GM12873 (cell line): ENCODE measurements around the gene GOLPH3.

Source experiments
- TF ChIP-seq, protein P1 (sequence below): IDR thresholded peaks from 2 replicates; pipeline ENCODE4 v1.5.1; 2012; ENCODE audit warnings: low read depth, mild to moderate bottlenecking, moderate library complexity, low read length, control low read depth; ENCODE audit not compliant: insufficient read depth; ENCODE audit errors: missing control alignments

Gene GOLPH3

DNA sequence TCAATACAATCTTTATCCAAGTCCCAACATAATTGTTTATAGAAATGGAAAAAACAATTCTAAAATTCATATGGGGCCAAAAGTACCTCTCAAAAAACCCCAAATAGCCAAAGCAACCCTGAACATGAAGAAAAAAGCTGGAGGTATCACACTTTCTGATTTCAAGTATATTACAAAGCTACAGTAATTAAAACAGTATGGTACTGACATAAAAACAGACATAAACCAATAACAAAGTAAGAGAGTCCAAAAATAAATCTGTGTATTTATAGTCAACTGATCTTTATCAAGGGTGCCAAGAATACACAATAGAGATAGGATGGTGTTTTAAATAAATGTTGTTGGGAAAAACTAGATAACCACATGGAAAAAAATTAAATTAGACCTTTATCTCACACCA is 13.6 kb upstream of the GOLPH3 start:
- TF ChIP-seq, protein P1, sequence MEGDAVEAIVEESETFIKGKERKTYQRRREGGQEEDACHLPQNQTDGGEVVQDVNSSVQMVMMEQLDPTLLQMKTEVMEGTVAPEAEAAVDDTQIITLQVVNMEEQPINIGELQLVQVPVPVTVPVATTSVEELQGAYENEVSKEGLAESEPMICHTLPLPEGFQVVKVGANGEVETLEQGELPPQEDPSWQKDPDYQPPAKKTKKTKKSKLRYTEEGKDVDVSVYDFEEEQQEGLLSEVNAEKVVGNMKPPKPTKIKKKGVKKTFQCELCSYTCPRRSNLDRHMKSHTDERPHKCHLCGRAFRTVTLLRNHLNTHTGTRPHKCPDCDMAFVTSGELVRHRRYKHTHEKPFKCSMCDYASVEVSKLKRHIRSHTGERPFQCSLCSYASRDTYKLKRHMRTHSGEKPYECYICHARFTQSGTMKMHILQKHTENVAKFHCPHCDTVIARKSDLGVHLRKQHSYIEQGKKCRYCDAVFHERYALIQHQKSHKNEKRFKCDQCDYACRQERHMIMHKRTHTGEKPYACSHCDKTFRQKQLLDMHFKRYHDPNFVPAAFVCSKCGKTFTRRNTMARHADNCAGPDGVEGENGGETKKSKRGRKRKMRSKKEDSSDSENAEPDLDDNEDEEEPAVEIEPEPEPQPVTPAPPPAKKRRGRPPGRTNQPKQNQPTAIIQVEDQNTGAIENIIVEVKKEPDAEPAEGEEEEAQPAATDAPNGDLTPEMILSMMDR: no peak

GRCh38 chr5:32182463-32183063 is 8.4 kb upstream of the GOLPH3 start:
- TF ChIP-seq, protein P1: no peak

- TF ChIP-seq, protein P1: no peak
Observed at GRCh38 chr5:32173267-32174010, 680 bp downstream of the GOLPH3 start.

DNA sequence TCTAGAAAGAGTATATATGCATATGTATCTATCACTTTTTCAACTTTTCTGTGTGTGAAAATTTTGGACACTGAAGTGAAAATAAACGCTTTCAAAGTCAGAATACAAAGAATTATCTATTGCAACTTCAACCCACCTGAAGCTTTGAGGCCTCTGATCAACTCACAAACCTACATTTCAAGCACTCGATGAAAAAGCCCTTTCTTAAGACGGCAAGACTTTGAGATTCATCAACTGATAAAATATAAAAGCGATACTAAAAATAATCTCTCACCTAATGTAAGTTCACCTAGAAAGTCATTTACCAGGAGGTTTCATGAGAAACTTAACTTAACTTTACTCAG is 1.2 kb downstream of the GOLPH3 start:
- TF ChIP-seq, protein P1: no peak

DNA sequence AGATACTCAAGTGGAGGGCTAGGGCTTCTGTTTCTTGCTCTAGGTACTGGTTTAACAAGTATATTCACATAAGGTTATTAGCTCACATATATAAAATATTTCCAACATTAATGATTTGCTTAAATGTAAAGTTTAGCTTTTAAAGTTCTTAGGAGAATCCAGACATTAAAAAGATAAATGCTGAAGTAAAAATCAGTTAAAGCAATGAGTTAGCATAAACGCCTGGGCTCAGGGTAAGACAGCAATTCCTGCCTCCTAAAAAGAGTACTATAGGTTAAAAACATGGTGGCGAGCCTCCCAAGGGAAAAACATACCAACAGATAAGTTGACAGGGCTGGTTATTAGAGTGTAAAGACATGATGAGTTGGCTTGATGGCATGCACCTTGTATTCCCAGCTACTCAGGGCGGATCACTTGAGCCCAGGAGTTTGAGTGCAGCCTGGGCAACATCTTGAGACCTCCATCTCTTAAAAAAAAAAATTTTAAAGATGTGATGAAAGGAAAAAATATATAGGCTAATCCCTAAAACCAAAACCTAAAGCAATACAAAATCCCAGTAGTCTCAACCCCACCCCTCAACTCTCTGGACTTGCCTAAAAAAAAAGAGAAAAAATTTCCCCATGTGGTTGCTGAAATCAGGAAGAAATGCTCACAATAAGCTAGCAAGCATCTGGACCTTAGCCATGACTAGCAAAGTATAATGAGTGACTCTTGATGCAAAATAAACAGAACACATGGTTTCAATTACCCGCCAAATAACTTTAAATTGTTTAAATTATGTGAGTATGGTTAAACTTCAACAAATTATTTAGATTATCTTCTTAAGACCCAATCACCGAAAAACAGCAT is 3.6 kb downstream of the GOLPH3 start:
- TF ChIP-seq, protein P1: no peak

GRCh38 chr5:32168460-32169033 is 5.6 kb downstream of the GOLPH3 start:
- TF ChIP-seq, protein P1: no peak

GRCh38 chr5:32165597-32165996 is 8.5 kb downstream of the GOLPH3 start:
- TF ChIP-seq, protein P1: no peak
